NCI-H2227 (cell line): Measurements from ENCODE around the gene TAF4.

Experiments
- DNase-seq: peaks from one replicate; lab custom pipeline; 2025; ENCODE audit not compliant: unreplicated experiment; lab: John Stamatoyannopoulos, UW

The TAF4 gene

DNA sequence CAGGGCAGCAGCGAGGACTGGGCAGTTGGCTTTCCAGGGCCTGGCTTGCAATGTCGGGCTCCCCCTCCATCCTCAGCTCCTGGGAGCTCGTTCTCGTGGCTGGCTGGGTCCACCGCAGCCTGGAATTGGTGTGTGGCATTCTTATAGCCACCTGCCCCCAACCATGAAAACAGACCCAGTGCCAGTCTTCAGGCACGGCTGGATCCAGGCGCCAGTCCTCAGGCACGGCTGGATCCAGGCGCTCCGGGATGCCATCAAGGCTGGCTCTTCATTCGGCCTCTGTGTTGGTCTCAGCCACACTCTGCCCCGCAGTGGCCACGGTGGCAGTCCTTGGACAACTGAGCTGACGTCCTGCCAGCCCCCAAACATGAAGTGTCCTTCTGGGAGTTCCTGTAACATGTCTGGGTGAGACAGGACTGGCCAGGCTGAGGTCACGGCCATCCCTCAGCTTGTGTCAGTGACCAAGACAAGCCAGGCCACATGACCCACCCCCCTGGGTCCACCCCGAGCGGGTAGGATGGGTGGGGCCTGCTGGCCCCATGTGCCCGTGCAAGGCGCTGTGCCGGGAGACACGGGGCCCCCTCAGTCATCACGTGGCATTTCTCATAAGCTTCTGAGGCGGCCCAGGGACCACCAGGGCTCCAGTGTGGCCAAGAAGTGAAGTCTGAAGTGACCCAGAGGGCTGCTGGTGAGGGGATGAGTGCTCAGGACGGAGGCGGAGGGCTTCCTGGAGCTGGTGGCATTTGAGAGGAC, 99.0 kb downstream of the TAF4 start:
- DNase-seq, result no peak

DNA sequence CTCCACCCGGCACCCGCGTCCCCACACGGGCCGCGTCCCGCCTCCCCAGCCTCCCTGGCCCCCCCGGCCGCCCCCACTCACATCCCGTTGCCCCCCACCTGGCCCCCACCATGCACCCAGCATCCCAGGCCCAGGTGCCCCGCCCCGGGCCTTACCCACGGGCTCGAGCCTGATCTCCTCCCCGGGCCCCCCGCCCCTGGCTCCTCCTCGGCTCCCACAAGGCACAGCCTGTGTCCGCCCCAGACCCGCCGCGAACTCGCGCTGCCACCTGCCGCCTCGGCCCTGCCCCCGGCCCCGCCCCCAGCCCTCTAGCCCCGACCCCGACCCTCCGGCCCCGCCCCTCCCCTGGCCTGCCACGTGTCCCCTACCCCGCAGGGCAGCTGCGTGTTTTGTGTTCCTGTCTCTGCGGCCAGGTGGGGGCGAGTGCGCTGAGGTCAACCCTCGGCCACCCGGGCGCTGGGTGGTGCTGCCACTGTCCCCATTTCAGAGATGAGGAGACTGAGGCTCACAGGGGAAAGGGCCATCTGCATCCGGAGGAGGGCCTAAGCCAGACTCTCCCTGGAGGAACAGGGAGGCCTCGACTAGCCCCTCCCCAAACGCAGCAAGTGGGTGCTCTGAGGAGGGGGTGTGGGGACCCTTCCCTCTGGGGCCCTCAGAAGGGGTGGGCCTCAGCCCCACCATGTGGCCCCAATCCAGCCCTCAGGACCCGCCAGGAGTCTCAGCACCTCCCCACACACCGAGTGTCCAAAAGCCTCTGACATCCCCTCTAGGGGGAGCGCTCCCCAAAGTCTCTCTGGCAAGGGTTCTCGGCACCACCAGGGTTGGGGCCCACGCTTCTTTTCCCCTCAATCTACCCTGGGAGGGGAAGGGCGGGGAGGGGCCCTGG, 99.8 kb downstream of the TAF4 start:
- no peak for DNase-seq

DNA sequence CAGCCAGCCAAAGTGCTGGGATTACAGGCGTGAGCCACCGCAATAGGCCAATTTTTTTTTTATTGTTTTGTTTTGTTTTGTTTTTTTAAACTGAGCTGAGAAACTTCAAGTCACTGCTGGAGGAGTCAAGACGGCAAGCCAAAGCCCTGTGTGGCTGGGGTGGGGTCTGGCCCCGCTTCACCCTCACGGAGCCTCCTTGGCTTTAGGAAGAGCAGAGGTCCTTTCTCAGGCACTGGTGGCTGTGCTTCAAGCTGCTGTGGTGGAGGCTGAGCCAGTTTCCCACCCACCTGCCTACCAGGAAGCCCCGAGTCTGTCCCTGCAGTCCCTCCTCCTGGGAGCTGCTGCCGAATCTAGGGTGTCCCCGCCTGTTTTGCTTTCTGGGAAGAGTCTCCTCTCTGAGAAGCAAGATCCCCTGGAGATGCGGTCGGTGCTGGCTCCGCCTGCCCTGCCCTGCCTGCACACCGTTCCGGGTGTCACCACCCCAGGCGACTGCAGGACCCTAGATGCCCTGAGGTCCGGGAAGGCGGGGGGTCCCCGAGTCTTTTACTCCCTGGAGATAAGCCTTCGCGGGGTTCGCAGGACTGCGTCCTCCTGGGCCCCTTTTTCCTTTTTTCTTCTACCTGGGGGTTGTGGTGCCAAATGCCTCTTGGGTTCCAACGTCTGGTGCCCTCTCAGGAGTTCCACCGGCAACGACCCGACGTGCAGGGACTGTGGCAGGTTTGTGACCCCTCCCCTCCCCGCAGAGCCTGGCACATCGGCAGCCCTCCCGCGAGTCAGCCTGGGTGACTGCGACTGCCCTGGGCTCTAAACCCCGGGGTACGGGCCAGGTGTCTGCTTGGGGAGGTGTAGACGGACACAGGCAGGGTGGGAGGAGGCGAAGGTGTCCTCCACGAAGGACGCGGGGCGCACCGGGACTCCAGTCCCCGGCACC, 100.7 kb downstream of the TAF4 start:
- no peak for DNase-seq

DNA sequence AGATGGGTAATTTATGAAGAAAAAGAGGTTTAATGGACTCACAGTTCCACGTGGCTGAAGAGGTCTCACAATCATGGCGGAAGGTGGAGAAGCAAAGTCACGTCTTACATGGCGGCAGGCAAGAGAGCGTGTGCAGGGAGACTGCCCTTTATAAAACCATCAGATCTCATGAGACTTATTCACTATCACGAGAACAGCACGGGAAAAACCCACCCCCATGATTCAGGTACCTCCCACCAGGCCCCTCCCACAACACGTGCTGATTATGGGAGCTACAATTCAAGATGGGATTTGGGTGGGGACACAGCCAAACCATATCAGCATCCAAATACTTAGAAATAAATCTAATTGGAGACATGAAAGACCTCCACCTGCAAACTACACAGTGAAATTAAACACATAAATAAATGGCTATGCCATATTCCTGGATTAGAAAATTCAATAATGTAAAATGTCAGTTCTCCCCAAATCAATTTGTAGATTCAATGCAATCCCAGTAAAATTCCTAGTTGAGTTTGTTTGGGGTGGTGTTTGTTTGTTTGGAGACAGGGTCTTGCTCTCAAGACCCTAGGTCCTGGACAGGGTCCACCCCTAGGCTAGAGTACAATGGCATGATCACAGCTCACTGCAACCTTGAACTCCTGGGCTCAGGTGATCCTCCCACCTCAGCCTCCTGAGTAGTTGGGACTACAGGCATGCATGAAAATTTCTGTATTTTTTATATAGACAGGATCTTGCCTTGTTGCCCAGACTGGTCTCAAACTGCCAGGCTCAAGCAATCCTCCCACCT, 101.6 kb downstream of the TAF4 start:
- DNase-seq, result no peak

DNA sequence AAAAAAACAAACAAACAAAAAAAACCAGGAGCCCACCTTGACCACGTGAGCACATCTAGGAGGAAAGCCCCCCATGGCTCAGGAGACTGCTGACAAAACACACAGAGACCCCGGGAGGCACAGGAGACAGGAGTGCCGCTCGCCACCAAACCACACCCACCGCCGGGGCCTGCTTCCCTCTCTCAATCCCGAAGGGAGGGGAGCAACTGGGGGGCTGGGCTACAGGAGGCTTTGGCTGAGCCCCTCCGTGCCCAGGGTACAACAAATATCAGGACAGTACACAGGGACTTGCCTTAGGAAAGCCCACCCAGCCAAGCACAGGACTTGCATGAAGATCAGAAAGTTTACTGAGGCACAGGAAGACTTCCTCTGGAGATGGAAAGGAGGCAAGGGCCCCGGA, 102.5 kb downstream of the TAF4 start:
- no peak for DNase-seq

DNA sequence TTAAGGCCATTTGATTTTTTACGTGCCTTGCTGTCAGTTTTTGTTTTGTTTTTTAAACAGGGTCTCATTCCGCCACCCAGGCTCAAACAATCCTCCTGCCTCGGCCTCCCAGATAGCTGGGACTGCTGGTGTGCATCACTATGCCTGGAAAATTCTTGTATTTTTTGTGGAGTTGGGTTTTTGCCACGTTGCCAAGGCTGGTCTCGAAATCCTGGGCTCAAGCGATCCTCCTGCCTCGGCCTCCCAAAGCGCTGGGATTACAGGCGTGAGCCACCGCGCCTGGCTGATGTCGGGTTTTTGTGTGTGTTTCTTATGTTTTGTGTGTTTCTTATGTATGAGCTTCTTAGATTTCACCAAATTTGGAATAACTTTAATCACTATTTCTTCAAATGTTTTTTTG, 104.8 kb downstream of the TAF4 start:
- DNase-seq, result no peak

DNA sequence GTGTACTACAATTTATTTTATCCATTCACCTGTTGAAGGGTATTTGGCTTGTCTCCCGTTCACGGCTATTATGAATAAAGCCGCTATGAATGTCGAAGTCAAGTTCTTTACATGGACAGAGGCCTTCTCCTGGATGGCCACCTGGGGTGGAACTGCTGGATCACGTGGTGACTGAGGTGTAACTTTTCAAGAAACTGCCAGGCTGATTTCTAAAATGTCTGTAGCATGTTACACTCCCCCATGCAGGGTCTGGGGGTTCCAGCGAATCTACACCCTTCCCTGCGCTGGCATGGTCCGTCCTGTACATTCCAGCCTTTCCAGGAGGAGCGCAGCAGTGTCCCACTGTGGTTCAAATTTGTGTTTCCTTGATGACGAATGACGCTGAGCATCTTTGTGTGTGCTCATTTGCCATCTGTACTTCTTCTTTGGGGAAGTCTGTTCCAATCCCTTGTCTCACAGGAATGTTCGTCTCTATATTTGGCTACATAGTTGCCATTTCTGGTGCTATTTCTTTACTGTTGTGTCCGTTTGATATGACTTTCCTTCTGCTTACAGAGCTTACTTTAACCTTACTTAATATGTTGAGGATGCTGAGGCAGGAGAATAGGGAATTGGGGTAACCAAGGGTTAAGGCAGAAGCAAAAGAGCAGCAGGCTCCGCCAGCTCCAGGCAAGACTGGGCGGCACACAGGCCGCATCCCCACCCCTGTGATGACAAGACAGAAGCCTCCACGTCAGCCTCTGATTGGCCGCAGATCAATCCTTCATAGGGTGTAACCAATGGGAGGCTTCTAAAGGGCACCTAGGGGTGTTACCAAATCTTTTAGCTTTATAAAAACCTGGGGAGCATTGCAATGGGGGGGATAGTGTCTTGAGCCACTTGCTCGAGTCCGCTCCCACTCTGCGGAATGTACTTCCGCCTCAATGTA, 106.6 kb downstream of the TAF4 start:
- DNase-seq, result no peak

DNA sequence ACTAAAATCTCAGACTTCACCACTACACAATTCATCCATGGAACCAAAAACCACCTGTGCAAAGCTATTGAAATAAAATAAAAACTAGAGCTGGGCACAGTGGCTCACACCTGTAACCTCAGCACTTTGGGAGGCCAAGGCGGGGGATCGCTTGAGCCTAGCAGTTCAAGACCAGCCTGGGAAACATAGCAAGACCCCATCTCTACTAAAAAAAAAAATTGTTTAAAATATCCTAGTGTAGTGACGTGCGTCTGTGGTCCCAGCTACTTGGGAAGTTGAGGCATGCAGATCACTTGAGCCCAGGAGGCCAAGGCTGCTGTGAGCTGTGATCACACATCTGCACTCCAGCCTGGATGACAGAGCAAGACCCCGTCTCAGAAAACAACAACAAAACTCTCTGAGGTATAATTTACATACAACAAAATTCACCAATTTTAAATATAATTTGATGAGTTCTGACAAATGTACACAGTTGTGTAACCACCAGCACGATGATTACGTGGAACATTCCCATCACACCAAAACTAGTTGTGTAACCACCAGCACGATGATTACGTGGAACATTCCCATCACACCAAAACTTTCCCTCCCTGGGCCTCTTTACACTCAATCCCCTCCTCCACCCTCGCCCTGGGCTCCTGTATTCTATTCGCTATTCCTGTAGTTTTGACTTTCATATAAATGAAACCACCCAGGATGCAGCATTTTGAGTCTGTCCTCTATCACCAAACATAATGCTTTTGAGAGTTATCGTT, 107.5 kb downstream of the TAF4 start:
- DNase-seq, result no peak

DNA sequence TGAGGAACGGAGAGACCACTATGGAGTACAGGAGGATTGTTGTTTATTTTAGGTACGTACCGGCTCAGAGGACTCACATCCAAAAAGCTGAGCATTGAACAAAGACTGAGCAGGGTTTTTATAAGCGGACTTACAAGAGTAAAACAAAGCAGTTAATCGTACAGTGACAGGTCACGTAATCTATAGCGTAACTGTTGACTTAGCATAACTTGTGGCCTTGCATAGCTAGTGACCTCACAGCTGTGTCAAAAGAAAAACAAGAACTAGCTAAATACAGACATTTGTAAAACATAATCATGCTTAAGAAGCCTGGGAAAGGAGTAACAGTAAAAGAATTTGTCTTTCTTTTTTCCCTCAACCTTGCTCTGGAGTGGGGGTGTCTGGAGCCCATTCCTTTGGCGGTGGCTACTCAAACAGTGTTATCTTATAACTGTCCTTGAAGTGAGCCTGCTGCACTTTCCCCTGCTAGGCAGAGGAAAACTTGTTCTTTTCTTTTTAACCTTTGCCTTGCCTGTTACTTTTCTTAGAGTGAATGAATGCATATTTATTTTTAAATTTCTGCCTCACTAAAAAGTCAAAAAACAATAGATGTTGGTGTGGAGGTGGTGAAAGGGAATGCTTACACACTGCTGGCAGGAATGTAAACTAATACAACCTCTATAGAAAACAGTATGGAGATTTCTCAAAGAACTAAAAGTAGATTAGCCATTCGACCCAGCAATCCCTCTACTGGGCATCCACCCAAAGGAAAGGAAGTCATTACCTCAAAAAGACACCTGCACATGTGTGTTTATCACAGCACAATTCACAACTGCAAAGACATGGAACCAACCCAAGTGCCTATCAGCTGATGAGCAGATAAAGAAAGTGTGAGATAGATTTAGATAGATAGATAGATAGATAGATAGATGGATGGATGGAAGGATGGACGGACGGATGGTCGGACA, 109.0 kb downstream of the TAF4 start:
- no peak for DNase-seq

DNA sequence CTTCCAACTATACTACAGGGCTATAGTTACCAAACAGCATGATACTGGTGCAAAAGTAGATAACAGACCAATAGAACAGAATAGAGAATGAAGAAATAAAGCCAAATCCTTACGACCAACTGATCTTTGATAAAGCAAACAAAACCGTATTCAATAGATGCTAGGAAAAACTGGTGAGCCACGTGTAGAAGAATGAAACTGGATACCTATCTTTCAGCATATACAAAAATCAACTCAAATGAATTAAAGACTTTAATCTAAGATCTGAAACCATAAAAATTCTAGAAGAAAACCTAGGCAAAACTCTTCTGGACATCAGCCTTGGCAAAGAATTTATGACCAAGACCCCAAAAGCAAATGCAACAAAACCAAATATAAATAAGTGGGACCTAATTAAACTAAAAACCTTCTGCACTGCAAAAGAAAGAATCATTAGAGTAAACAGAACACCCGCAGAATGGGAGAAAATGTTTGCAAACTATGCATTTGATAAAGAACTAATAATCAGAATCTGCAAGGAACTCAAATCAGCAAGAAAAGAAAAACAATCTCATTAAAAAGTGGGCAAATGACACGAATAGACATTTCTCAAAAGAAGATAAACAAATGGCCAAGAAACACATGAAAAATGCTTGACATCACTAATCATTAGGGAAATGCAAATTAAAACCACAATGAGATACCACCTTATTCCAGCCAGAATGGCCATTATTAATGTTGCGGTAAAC, 109.8 kb downstream of the TAF4 start:
- no peak for DNase-seq

DNA sequence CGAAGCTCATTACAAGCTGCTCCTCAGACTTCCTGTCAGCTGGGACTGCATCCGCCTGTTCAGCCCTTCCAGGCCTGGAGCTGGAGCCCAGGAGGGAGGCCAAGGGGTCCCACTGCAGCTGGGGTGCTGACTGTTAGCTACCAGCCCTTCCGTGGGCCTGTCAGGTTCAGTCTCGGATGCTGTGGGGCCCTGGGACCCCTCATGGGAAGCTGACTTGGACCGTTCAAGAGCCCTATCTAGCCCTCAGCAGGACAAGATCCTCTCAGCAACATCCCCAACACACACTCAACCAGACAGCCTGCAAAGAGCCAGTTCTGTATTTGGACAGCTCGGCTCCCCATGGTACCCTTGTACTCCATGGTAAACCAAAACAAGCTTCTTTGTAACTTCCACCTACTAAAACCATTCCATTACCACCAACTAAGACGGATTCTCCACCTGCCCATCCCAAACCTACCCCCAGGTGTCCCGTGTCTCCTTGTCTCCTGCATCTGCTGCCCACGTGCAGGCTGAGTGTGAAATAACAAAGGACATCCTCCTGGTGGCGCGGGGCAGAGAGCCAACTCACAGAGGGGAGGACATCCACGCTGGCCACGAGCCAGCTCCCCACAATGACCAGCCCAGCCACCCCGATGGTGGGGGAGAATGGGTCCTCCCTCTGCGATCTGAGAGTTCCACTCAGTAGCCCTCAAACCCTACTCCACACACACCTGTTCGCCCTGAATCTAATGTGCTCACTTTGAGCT, 111.2 kb downstream of the TAF4 start:
- no peak for DNase-seq

DNA sequence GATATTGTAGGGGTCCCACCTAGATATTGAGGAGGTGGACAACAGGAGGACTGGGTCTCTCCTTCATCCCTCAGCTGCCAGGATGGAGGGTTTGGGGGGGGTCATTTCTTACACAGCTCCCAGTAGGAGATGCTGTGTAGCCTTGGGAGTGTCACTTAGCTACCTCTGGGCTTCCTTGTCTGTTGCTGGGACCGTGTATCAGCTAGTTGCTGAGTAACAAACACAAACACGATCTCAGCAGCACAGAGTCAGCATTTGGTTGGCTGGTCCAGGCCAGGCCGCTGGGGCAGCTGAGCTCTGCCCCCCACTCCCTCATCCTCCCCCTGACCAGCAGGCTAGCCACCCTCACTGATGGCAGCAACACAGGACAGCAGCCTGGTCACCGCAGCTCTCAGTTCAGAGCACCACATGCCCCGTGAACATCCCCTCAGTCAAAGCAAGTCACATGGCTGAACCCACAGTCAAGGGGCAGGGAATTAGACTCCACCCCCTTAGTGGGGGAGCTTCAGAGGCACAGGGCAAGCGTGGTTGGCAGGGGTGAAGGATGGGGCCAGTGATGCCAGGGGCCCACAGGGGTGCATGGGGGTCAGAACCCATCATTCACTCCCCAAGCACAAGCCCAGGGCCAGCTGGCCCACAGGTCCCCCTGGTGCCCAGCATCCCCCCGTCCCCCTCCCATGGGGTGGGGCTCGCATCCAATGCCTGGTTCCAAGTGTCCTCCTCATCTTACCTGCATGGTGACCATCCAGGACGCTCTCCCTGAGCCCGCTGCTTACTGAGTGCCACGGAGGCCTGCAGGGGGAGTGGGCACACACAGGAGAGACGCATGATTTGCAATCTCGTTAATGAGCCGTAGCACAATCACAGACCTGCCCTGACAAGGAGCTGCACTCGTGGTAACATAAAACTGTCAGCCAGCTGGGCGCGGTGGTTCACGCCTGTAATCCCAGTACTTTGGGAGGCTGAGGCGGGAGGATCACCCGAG, 112.4 kb downstream of the TAF4 start:
- DNase-seq, result no peak

DNA sequence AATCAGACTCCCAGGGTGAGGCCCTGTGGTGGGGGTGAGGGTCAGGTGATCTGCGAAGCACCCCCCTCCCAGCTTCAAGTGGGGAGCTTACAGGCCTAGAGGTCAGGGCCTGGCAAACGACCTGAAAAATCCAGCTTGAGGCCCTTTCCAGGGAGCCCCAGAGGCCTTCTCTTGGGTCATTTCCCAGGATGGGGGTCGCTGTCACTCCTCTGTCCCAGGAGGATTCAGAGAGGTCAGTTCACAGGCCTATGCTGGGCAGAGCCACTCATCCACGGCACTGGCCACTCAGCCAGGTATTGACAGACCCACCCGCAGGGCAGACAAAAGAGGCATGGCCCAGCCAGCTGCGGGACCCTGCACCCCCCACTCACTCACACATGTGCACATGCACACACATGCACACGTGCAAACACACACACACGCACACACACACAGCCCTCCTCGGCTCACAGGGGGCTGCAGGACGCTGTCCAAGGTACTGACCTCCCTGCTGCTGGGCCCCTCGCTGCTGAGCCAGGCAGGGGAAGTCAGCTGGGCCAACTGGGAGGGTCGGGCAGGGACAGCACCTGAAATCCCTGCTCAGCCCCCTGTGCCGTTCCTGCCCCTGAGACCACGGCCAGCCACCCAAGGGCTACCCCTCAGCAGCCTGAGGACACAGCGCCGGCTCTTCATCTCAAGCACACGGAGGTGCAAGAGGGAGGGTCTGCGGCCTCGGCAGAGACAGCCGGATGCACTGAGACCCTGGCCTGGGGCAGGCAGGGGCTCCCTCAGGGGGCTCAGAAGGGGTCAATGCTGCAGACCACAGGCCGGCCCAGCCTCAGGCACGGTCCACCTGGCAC, 113.8 kb downstream of the TAF4 start:
- DNase-seq, result no peak

DNA sequence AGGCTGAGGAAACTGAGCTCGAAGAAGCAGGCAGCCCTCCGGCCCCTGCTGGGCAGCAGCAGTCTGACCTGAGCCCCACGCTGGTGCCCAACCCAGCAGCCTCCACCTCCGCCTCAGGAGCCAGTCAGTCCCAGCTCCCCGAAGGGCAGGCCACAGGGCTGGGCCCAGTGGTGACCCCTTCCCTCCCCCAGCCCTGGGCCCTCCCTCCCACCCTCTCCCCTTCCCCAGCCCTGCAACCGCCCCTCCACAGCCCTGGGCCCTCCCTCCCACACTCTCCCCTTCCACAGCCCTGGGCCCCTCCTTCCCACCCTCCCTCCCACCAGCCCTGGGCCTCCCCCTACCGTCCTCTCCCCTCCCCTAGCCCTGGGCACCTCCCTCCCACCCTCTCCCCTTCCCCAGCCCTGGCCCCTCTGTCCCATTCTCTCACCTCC, 115.0 kb downstream of the TAF4 start:
- no peak for DNase-seq
